Large intestine (tissue), 3 donors: Measurements from ENCODE around the gene UBASH3A. TPM values are rescaled to one million over a fixed set of nuclear protein-coding genes. Genes with fewer than 3 reads are reported as not detected.
A peak's percentile ranks its signal among the peaks of the same experiment; 100 is the strongest.

Experiments used
- DNase-seq, 2 donors: peaks; one replicate each; pipeline versions ENCODE4 v3.0.0 to v3.0.0-alpha.2; 2013
- H3K27ac ChIP-seq: one replicate; pipeline ENCODE4 v1.5.1; 2013; ENCODE audit warnings: low read length
- H3K27me3 ChIP-seq: 2 replicates; pipeline ENCODE4 v1.6.1; 2013; ENCODE audit warnings: low read length; ENCODE audit not compliant: control insufficient read depth, insufficient read depth
- H3K36me3 ChIP-seq: 2 replicates; pipeline ENCODE4 v1.6.1; 2013; ENCODE audit warnings: low read length; ENCODE audit not compliant: control insufficient read depth, insufficient read depth
- H3K4me1 ChIP-seq: one replicate; pipeline ENCODE4 v1.6.1; 2013; ENCODE audit warnings: low read length; ENCODE audit not compliant: control insufficient read depth, insufficient read depth
- H3K4me3 ChIP-seq: one replicate; pipeline ENCODE4 v1.5.1; 2013; ENCODE audit warnings: low read length
- H3K9me3 ChIP-seq: one replicate; pipeline ENCODE4 v1.6.1; 2013; ENCODE audit warnings: mild to moderate bottlenecking, low read depth, low read length, moderate library complexity; ENCODE audit not compliant: control insufficient read depth
- WGBS: methylation state at CpG from one replicate; pipeline ENCODE4 v1.1.5; 2013; ENCODE audit warnings: low lambda C conversion rate; ENCODE audit not compliant: insufficient coverage; 5-methylcytosine and 5-hydroxymethylcytosine counted together
- polyA plus RNA-seq: library from polyadenylated mRNA; unstranded; fragments of 120-200 nt; gene quantifications from one replicate; pipeline ENCODE4 v1.2.1, GENCODE V29; 2013

UBASH3A gene
- polyA plus RNA-seq, 1 donor, result 0.73 TPM

DNA sequence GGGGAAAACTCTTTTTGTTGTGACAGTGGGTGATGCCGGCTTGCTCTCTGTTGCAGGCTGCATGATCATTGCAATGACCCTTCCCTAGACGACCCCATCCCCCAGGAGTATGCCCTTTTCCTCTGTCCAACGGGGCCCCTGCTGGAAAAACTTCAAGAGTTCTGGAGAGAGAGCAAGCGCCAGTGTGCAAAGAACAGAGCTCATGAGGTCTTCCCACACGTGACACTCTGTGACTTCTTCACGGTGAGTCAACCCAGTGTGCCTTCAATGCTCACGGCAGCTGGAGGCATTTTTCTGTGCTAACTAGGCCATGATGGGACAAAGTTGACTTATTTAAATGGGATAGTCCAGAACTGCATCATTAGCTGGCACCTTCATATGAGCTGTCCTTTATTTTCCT, 5.7 kb downstream of the UBASH3A start:
- no peak overlapping the region for H3K27ac ChIP-seq
- no peaks in the 10 kb centered on the region for H3K27me3 ChIP-seq
- WGBS, result no CpG with 5 or more reads among the region's 7 CpGs
- no peaks in the 10 kb centered on the region for H3K36me3 ChIP-seq
- H3K4me3 ChIP-seq, result no peak overlapping the region
- H3K9me3 ChIP-seq, result no peaks in the 10 kb centered on the region
- H3K4me1 ChIP-seq, result no peaks in the 10 kb centered on the region
- DNase-seq, result no peak

DNA sequence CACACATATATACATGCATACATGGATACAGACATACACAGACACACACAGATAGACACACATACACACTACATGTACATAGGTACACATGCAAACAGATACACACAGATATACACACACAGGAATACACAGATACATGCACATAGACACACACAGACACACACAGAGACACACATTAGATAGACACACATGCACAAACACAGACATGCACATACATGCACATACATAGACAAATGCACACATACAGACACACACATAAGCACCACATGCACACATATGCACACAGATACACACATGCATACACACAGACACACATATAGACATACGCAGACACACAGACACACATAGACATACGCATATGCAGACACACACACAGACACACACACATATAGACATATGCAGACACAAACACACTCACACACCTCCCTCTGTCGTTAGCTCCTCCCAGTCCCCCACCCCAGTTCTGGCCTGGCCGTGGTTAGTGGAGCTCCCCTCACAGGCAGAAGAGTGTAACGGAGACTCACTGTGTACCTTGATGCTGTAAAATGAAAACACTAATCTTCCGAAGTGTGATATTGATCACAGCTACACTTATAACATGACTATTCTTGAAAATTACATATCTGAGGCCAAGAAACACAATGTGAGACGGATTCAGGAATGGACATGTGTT, 7.6 kb downstream of the UBASH3A start:
- Histone ChIP-seq H3K27me3 (no peaks in the 10 kb centered on the region), H3K36me3 (no peaks in the 10 kb centered on the region), H3K9me3 (no peaks in the 10 kb centered on the region), H3K27ac (no peak overlapping the region), H3K4me3 (no peak overlapping the region), H3K4me1 (no peaks in the 10 kb centered on the region)
- WGBS, result no CpG with 5 or more reads among the region's 7 CpGs
- peak in 1 of 2 donors; percentile 20 for DNase-seq

DNA sequence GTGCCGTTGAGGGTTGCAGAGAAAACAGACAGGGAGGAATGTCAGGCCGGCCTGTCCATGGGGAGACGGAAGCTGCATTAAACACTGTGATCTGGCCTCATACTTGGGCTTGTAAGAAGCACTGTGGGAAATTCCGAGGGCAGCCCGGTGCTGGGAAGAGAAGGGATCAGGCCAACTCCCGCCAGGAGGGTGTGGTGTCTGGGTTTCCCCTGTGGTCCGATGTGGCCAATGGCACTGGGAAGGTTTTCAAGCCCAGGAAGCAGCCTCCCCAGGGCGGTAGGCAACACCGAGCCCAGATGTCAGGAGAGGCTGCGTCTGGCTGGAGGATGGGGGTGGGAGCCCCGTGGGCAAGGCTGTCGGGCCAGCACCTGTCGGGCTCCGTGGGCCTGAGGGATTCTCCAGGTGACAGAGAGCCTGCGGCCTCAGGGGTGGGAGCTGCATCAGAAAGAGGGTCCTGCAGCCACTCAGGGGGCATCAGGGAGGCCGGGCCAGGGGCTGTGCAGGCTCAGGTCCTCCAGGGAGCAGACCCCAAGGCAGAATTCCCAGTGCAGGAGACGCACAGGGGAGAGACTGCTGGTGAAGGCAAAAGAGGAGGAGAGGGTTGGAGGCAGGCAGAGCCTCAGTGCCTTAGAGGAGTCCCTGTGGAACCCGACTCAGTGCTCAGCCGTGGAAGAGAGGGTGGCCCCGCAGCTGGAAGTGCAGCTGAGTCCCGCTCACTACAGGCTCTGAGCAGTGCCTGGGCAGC, 8.4 kb downstream of the UBASH3A start:
- no peak for DNase-seq
- no peak overlapping the region for H3K4me3 ChIP-seq
- no peaks in the 10 kb centered on the region for H3K36me3 ChIP-seq
- WGBS, result no CpG with 5 or more reads among the region's 21 CpGs
- no peaks in the 10 kb centered on the region for H3K27me3 ChIP-seq
- H3K27ac ChIP-seq, result no peak overlapping the region
- H3K4me1 ChIP-seq, result no peaks in the 10 kb centered on the region
- no peaks in the 10 kb centered on the region for H3K9me3 ChIP-seq

DNA sequence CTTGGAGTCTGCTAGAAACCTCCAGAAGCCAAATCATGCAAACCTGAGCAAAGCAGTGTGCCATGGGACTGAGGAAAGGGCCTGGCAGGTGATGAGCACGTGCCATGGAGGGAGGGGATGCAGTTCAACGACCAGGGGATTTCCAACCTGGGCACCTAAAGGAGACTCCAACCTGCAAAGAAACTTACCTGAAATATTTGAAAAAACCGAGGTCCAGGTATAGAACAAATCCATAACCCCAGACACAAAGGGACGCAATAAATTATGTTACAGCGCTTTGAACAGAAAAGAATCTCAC, 8.9 kb downstream of the UBASH3A start:
- Histone ChIP-seq H3K9me3 (no peaks in the 10 kb centered on the region), H3K4me1 (no peaks in the 10 kb centered on the region), H3K4me3 (no peak overlapping the region), H3K36me3 (no peaks in the 10 kb centered on the region), H3K27ac (no peak overlapping the region), H3K27me3 (no peaks in the 10 kb centered on the region)
- 100% methylated on average over 1 of the region's 5 CpGs for WGBS
- no peak for DNase-seq

DNA sequence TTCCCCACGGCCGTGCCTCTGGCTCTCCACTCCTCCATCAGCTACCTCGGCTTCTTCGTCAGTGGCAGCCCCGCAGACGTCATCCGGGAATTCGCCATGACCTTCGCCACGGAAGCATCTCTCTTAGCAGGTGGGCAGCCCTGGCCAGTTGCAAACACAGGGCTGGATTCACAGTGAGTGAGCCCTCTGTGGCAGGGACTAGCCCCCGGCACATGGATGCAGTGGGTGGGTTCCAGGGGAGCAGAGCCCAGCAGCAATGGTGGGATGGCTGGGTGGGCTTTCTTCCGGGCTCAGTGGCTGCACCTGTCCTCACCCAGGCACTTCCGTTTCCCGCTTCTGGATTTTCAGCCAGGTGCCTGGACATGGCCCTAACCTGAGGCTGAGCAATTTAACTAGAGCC, 9.4 kb downstream of the UBASH3A start:
- no peaks in the 10 kb centered on the region for H3K27me3 ChIP-seq
- no peak for DNase-seq
- WGBS, result no CpG with 5 or more reads among the region's 14 CpGs
- H3K4me3 ChIP-seq, result no peak overlapping the region
- H3K9me3 ChIP-seq, result no peaks in the 10 kb centered on the region
- H3K4me1 ChIP-seq, result no peaks in the 10 kb centered on the region
- no peaks in the 10 kb centered on the region for H3K36me3 ChIP-seq
- H3K27ac ChIP-seq, result no peak overlapping the region

DNA sequence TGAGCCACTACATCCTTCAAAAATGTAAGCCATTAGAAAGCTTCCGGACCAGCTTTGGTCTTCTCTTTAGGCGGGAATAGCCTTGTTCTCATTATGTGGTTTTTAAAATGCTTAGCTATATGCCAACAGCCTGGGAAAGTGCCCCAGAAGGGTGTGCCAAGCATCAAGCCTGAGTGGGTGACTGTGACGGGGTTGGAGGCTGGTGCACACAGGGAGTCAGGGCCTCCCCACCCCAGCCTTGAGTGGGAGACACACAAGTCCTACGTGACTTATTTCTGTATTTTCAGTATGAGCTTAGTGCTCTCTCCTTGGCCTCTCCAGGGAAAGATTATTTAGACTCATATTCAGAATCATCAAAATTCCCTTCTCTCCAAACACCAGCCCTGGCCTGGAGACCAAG, 9.8 kb downstream of the UBASH3A start:
- Histone ChIP-seq H3K4me3 (no peak overlapping the region), H3K9me3 (no peaks in the 10 kb centered on the region), H3K4me1 (no peaks in the 10 kb centered on the region), H3K27ac (no peak overlapping the region), H3K36me3 (no peaks in the 10 kb centered on the region), H3K27me3 (no peaks in the 10 kb centered on the region)
- no CpG with 5 or more reads among the region's 4 CpGs for WGBS
- no peak for DNase-seq

DNA sequence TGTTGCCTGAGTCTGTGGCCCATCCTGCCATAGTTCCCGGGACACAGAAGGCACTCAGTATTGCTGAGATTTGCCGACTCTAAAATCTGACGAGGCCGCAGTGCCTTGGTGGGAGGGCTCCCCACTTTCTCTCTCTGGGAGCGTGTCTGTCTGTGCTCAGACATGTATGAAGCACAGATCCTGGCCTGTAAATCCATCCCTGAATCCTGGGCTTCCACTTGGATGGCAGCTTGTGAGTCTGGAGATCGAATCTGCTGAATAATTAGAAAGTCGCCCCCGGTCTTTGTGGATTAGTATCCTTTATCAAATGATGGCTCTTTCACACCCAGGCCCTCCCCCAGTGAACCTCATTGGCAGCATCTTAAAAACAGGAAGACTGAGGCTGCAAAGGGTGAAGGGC, 10.4 kb downstream of the UBASH3A start:
- Histone ChIP-seq H3K9me3 (no peaks in the 10 kb centered on the region), H3K4me1 (no peaks in the 10 kb centered on the region), H3K27me3 (no peaks in the 10 kb centered on the region), H3K4me3 (no peak overlapping the region), H3K27ac (no peak overlapping the region), H3K36me3 (no peaks in the 10 kb centered on the region)
- DNase-seq, result no peak
- no CpG with 5 or more reads among the region's 8 CpGs for WGBS

DNA sequence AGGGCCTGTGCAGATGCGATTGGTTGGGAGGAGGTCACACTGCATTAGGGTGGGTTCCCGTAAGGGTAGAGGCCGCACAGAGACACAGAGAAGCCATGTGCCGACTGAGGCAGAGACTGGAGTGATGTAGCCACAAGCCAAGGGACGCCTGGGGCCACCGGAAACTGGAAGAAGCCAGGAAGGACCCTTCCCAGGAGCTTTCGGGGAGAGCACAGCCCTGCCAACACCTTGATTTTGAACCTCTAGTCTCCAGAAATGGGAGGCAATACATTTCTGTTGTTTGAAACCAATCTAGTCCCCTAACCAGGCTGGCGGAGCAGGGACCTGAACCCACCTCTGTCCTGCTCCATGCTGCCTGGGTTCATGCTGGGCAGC, 10.8 kb downstream of the UBASH3A start:
- Histone ChIP-seq H3K4me3 (no peak overlapping the region), H3K27me3 (no peaks in the 10 kb centered on the region), H3K36me3 (no peaks in the 10 kb centered on the region), H3K9me3 (no peaks in the 10 kb centered on the region), H3K4me1 (no peaks in the 10 kb centered on the region), H3K27ac (no peak overlapping the region)
- WGBS, result no CpG with 5 or more reads among the region's 8 CpGs
- DNase-seq, result no peak

DNA sequence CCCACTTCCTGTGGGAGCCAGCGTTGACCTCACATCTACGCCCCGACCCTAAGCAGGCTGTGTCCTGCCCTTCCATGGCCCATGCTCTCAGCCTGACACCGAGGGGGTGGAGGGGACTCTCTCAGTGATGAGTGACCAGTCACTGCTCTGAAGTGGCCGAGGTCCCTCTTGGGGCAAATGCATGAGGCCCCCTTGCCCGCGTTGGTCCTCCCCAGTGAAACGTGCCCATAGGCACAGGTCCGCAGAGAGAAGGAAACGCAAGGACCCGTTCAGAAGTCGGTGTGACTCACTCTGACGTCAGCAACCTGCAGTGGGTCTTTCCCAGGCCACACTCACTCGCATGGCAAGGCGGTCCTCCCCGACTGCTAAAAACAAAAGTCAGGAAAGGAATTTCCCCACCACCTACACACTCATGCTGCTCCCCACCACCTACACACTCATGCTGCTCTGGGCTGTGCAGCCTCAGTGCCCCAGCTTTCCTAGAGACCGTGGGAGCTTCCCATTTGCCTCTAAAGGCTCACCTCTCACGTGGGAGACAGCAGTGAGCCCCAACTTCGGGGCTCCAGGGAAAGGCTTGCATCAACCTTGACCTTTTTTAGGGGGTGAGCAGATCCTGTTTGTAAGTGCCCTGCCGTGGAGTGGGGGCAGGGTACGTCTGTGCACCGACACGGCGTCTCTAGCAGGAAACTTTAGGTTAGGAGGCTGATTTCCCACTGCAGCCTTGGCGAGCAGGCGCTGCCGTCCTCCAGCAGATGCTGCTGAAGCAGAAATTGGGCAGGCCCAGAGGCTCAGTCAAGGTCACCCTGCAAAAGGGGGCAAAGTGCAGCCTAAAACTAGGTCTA, 11.4 kb downstream of the UBASH3A start:
- no peaks in the 10 kb centered on the region for H3K36me3 ChIP-seq
- H3K27me3 ChIP-seq, result no peaks in the 10 kb centered on the region
- no peaks in the 10 kb centered on the region for H3K4me1 ChIP-seq
- no peak overlapping the region for H3K27ac ChIP-seq
- no peak overlapping the region for H3K4me3 ChIP-seq
- WGBS, result no CpG with 5 or more reads among the region's 27 CpGs
- no peaks in the 10 kb centered on the region for H3K9me3 ChIP-seq
- DNase-seq, result no peak

DNA sequence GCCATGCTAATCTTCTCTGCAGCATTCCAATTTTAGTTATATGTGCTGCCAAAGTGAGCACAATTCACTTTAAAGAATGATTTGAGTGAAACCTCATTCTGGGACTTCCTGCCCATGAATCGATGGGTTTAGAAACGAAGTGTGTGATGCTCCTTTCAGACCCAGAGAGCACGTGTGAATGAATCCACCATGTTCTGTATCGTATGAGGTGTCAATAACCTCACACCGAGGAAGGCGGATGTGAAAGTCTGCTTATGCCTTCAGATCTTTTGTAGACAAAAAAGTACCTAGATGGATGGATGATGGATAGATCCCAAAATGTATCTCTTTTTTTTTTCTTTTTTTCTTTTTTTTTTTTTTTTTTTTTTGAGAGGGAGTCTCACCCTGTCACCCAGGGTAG, 13.8 kb downstream of the UBASH3A start:
- no peak for DNase-seq
- 100% methylated on average over 2 of the region's 6 CpGs for WGBS
- Histone ChIP-seq H3K27me3 (no peaks in the 10 kb centered on the region), H3K27ac (no peak overlapping the region), H3K36me3 (no peaks in the 10 kb centered on the region), H3K9me3 (no peaks in the 10 kb centered on the region), H3K4me1 (peaks cover 5% of the 10 kb centered on the region), H3K4me3 (no peak overlapping the region)
